Esophagus squamous epithelium (tissue), 4 donors: Measurements from ENCODE around the gene CMTM6.
"Not testable (repeated sequence)": the region's sequence is repeated elsewhere in the genome, so short reads cannot be mapped to it uniquely, and the experiment has no call there.

Experiments used
- POLR2A ChIP-seq, 4 donors: fragments of 450-650 bp; IDR thresholded peaks; one replicate each; pipeline ENCODE4 v1.6.1; 2017; ENCODE audit warnings: antibody characterized with exemption in 4 of 4, mild to moderate bottlenecking in 4 of 4, moderate library complexity in 3 of 4
- TF ChIP-seq, protein P1 (sequence below), 6 experiments: fragments of 450-650 bp in 4 of 6; fragments of 200-600 bp in 2 of 6; sonication (generic) in 2 of 6; IDR thresholded peaks; one replicate each; pipeline ENCODE4 v1.5.1; 2016 to 2019; ENCODE audit warnings: antibody characterized with exemption in 6 of 6, mild to moderate bottlenecking in 4 of 6, moderate library complexity in 4 of 6

DNA sequence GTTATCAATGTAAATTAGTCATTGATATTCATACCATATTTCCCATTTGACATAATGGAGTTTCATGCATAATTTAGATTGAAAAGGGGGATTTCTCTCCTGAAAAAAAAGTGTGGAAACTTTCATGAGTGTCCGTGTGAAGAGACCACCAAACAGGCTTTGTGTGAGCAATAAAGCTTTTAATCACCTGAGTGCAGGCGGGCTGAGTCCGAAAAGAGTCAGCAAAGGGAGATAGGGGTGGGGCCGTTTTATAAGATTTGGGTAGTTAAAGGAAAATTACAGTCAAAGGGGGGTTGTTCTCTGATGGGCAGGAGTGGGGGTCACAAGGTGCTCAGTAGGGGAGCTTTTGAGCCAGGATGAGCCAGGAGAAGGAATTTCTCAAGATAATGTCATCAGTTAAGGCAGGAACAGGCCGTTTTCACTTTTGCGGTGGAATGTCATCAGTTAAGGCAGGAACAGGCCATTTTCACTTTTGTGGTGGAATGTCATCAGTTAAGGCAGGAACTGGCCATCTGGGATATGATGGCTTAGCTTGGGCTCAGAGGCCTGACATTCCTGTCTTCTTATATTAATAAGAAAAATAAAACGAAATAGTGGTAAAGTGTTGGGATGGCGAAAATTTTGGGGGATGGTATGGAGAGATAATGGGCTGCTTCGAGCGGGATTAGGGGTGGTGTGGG lies 41.7 kb downstream of the CMTM6 start:
- TF ChIP-seq, protein P1, sequence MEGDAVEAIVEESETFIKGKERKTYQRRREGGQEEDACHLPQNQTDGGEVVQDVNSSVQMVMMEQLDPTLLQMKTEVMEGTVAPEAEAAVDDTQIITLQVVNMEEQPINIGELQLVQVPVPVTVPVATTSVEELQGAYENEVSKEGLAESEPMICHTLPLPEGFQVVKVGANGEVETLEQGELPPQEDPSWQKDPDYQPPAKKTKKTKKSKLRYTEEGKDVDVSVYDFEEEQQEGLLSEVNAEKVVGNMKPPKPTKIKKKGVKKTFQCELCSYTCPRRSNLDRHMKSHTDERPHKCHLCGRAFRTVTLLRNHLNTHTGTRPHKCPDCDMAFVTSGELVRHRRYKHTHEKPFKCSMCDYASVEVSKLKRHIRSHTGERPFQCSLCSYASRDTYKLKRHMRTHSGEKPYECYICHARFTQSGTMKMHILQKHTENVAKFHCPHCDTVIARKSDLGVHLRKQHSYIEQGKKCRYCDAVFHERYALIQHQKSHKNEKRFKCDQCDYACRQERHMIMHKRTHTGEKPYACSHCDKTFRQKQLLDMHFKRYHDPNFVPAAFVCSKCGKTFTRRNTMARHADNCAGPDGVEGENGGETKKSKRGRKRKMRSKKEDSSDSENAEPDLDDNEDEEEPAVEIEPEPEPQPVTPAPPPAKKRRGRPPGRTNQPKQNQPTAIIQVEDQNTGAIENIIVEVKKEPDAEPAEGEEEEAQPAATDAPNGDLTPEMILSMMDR (IDR thresholded peaks at IDR 0.05): not testable (repeated sequence)
- TF ChIP-seq POLR2A (IDR thresholded peaks at IDR 0.05): not testable (repeated sequence)
